Calu3 (cell line): ENCODE data around the gene CMYA5. TPM values are rescaled to one million over a fixed set of nuclear protein-coding genes. Genes with fewer than 3 reads are reported as not detected.

ENCODE experiments used
- BruUV-seq: library from RNA; stranded (reverse); fragments of 400-500 nt; replicated peaks from 2 replicates; lab custom pipeline; 2021; lab: Mats Ljungman, UMichigan
- CTCF ChIA-PET: fragments of 300-600 bp; sonication (Branson Sonifier 250); formaldehyde crosslinking; loops from one replicate; lab custom pipeline; 2022; ENCODE audit warnings: antibody characterized with exemption; lab: Charles Lee
- DNase-seq: peaks from one replicate; pipeline ENCODE4 v3.0.0; 2022
- H3K27ac Mint-ChIP-seq: one replicate; pipeline ENCODE4 v1.8.0; 2022; ENCODE audit warnings: mixed read lengths; ENCODE audit not compliant: unreplicated experiment
- H3K27me3 Mint-ChIP-seq: one replicate; pipeline ENCODE4 v1.8.0; 2022; ENCODE audit warnings: mixed read lengths; ENCODE audit not compliant: unreplicated experiment
- H3K36me3 Mint-ChIP-seq: one replicate; pipeline ENCODE4 v1.8.0; 2022; ENCODE audit warnings: mild to moderate bottlenecking, moderate library complexity, mixed read lengths; ENCODE audit not compliant: insufficient read depth, unreplicated experiment
- H3K4me1 Mint-ChIP-seq: one replicate; pipeline ENCODE4 v1.8.0; 2022; ENCODE audit warnings: mild to moderate bottlenecking, low read depth, mixed read lengths; ENCODE audit not compliant: unreplicated experiment
- H3K4me3 Mint-ChIP-seq: one replicate; pipeline ENCODE4 v1.8.0; 2022; ENCODE audit warnings: mild to moderate bottlenecking, low read depth, moderate library complexity, mixed read lengths; ENCODE audit not compliant: unreplicated experiment
- H3K9me3 Mint-ChIP-seq: one replicate; pipeline ENCODE4 v1.8.0; 2022; ENCODE audit warnings: low read depth, mixed read lengths; ENCODE audit not compliant: unreplicated experiment
- intact Hi-C: fragments of 100-400 bp; cut with micrococcal nuclease; formaldehyde crosslinking; loops from one replicate; pipeline ENCODE4 v1.10.0; 2022; ENCODE audit not compliant: unreplicated experiment
- total RNA-seq: library from RNA; stranded (reverse); gene quantifications from 2 replicates; pipeline ENCODE4 v1.2.3, GENCODE V29; 2022
- TF ChIP-seq, protein P1 (sequence below): fragments of 200-600 bp; IDR thresholded peaks from one replicate; pipeline ENCODE4 v1.8.0; 2022; ENCODE audit warnings: antibody characterized with exemption; ENCODE audit not compliant: unreplicated experiment

The CMYA5 gene
- total RNA-seq, 1 experiment from 2014 or later: 3.3 TPM

DNA sequence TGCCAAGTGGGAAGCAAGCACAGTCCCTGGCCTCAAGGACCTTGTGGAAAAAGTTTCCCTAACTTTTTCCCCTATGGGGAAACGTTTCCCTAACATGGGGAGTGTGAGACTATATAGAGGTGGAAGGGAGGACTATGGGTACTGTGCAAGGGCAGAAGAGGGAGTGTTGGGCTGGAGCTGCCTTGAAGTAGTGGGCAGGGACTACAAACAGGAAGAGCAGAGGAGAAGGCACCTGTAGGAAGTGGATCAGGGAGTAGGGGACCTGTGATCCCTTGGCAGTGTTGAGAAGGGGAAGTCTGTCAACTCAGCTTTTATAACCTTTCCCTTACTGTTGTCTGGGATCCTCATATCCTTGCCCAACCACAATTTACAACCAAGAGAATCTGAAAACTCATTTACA, 1.4 kb downstream of the CMYA5 start:
- TF ChIP-seq, protein P1, sequence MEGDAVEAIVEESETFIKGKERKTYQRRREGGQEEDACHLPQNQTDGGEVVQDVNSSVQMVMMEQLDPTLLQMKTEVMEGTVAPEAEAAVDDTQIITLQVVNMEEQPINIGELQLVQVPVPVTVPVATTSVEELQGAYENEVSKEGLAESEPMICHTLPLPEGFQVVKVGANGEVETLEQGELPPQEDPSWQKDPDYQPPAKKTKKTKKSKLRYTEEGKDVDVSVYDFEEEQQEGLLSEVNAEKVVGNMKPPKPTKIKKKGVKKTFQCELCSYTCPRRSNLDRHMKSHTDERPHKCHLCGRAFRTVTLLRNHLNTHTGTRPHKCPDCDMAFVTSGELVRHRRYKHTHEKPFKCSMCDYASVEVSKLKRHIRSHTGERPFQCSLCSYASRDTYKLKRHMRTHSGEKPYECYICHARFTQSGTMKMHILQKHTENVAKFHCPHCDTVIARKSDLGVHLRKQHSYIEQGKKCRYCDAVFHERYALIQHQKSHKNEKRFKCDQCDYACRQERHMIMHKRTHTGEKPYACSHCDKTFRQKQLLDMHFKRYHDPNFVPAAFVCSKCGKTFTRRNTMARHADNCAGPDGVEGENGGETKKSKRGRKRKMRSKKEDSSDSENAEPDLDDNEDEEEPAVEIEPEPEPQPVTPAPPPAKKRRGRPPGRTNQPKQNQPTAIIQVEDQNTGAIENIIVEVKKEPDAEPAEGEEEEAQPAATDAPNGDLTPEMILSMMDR: no peak
- H3K4me3 Mint-ChIP-seq: no peak overlapping the region
- CTCF ChIA-PET: no interaction called here
- no peak for DNase-seq
- no peaks in the 10 kb centered on the region for H3K9me3 Mint-ChIP-seq
- no TSS peak for BruUV-seq
- H3K4me1 Mint-ChIP-seq: peaks cover 24% of the 10 kb centered on the region
- H3K27me3 Mint-ChIP-seq: no peaks in the 10 kb centered on the region
- no peak overlapping the region for H3K27ac Mint-ChIP-seq
- H3K36me3 Mint-ChIP-seq: peaks cover 12% of the 10 kb centered on the region
- intact Hi-C loops: no loop called here

DNA sequence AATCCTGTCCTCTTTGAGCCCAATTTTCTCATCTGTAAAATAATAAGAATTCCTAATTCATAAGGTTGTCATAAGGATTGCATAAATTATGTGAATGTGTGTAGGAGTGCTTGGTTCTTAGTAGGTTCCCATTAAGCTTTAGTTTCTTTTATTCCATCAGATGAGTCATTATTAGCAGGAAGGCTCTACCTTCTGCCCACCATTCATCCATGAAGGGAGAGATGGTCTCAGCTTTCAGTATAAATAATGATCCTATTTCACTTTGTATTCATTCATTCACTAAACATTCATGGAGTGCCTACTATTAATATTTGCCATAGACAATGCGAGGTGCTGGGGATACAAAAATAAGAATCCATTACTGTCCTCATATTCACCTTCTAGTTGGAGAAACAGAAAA, 3.0 kb downstream of the CMYA5 start:
- Mint-ChIP-seq H3K27ac (no peak overlapping the region), H3K4me3 (no peak overlapping the region), H3K36me3 (peaks cover 12% of the 10 kb centered on the region), H3K4me1 (peaks cover 15% of the 10 kb centered on the region), H3K9me3 (no peaks in the 10 kb centered on the region), H3K27me3 (no peaks in the 10 kb centered on the region)
- intact Hi-C loops: no loop called here
- DNase-seq: no peak
- BruUV-seq: no TSS peak
- CTCF ChIA-PET: no interaction called here
- TF ChIP-seq, protein P1: no peak

DNA sequence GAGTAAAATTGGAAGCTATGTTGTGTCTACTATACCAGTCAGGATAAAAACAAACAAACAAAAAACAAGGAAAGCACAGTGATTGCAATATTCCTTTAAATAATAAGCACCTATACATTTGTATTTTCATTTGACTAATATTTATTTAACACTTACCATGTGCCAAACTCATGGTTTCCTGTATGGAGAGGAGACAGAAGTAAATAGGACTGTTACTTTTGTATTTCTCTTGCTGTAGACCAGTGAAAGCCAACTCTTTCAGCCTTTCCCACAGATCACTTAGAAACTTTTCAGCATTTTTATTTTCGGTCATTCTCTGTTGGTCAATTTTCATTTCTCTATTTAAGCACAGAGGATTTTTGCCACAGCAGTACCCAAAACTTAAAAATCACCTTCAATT, 4.5 kb downstream of the CMYA5 start:
- intact Hi-C loops: no loop called here
- TF ChIP-seq, protein P1: no peak
- BruUV-seq: no TSS peak
- Mint-ChIP-seq H3K36me3 (peaks cover 10% of the 10 kb centered on the region), H3K9me3 (no peaks in the 10 kb centered on the region), H3K27me3 (no peaks in the 10 kb centered on the region), H3K27ac (no peak overlapping the region), H3K4me1 (peaks cover 18% of the 10 kb centered on the region), H3K4me3 (no peak overlapping the region)
- CTCF ChIA-PET: no interaction called here
- DNase-seq: no peak

DNA sequence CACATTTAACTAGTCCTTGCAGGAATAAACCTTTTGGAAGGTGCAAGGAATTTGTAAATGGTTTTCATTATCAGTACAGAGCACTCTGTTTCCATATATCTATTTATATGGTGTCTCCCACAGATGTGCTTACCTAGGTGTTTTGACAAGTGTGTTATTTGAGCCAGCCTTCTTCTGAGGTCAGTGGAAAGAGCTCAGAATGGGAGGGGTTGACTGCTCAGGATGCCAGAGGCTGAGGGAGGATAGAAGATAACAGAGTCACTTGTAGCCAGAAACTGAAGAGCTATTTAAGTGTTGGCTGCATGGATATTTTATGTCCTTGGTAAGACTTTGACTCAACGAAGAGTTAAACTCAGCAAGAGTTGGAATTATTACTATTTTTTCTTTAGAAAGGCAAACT, 5.0 kb downstream of the CMYA5 start:
- H3K9me3 Mint-ChIP-seq: no peaks in the 10 kb centered on the region
- intact Hi-C loops: no loop called here
- H3K4me1 Mint-ChIP-seq: peaks cover 23% of the 10 kb centered on the region
- CTCF ChIA-PET: no interaction called here
- no peak overlapping the region for H3K4me3 Mint-ChIP-seq
- peaks cover 6% of the 10 kb centered on the region for H3K36me3 Mint-ChIP-seq
- no peaks in the 10 kb centered on the region for H3K27me3 Mint-ChIP-seq
- no peak for DNase-seq
- no peak overlapping the region for H3K27ac Mint-ChIP-seq
- TF ChIP-seq, protein P1: no peak
- no TSS peak for BruUV-seq
